PFSK-1 (cell line): ENCODE results near the gene CA11.

ENCODE experiments used
- SIN3A ChIP-seq: IDR thresholded peaks from 2 replicates; pipeline ENCODE4 v1.6.1; 2012; ENCODE audit warnings: mild to moderate bottlenecking, low read length, moderate library complexity, borderline replicate concordance; ENCODE audit not compliant: insufficient read depth
- TF ChIP-seq, protein P1 (sequence below), 2 experiments: IDR thresholded peaks; 2 replicates each; pipeline versions ENCODE4 v1.6.1 to v1.8.0; 2011 to 2012; ENCODE audit warnings: low read depth in 2 of 2, low read length in 2 of 2, control low read depth in 1 of 2, inconsistent platforms in 1 of 2, mild to moderate bottlenecking in 1 of 2, moderate library complexity in 1 of 2; ENCODE audit not compliant: insufficient read depth in 1 of 2

DNA sequence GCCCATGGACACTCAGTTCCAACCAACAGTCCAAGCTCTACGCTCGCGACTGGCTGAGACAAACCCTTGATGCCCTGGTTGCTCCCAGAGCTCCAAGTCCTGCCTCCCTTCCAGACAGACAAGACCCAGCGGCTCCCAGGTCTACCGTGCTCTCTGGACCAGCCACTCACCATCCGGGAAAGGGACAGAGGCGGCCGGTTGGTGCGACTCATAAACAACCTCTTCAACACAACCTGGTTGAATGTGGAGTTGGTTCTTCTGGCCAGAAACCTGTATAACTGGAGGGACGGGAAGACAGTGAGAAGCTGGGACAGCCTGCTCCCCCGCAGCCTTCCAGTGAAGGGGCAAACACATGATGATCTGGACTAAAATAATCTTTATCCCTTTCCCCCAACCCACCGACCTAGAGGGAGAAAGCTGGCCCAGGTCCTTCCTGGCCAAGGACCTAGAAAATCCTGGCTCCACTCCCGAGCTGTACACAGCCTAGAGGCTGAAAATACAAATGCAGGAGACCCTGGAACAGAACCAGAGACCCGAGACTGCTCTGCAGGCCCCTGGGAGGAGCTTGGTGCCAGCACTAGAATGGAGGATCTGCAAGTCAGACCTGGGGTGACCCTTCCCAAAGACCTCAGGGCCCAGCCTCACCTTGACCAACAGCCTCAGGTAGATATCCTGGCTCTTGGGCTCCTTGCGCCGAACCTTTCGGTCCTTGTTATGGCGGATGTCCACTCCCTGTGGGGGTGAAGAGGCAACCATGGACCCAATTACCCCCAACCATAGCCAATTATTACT lies 28.6 kb downstream of the CA11 start:
- no peak for TF ChIP-seq SIN3A
- TF ChIP-seq, protein P1, sequence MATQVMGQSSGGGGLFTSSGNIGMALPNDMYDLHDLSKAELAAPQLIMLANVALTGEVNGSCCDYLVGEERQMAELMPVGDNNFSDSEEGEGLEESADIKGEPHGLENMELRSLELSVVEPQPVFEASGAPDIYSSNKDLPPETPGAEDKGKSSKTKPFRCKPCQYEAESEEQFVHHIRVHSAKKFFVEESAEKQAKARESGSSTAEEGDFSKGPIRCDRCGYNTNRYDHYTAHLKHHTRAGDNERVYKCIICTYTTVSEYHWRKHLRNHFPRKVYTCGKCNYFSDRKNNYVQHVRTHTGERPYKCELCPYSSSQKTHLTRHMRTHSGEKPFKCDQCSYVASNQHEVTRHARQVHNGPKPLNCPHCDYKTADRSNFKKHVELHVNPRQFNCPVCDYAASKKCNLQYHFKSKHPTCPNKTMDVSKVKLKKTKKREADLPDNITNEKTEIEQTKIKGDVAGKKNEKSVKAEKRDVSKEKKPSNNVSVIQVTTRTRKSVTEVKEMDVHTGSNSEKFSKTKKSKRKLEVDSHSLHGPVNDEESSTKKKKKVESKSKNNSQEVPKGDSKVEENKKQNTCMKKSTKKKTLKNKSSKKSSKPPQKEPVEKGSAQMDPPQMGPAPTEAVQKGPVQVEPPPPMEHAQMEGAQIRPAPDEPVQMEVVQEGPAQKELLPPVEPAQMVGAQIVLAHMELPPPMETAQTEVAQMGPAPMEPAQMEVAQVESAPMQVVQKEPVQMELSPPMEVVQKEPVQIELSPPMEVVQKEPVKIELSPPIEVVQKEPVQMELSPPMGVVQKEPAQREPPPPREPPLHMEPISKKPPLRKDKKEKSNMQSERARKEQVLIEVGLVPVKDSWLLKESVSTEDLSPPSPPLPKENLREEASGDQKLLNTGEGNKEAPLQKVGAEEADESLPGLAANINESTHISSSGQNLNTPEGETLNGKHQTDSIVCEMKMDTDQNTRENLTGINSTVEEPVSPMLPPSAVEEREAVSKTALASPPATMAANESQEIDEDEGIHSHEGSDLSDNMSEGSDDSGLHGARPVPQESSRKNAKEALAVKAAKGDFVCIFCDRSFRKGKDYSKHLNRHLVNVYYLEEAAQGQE (IDR thresholded peaks at IDR 0.05; ENCODE audit: insufficient read depth in 1 of 2, low read depth in 2 of 2, low read length in 2 of 2) = no peak
